K562 (cell line): ENCODE results near the gene ALOXE3. TPM values are rescaled to one million over a fixed set of nuclear protein-coding genes. Genes with fewer than 3 reads are reported as not detected.
A peak's percentile ranks its signal among the peaks of the same experiment; 100 is the strongest.

Experiments used
- ARID4B ChIP-seq: sonication (generic); formaldehyde crosslinking; IDR thresholded peaks from 2 replicates; pipeline ENCODE4 v1.8.0; 2022; ENCODE audit warnings: mild to moderate bottlenecking, missing genetic modification reagents
- BCOR ChIP-seq: fragments of 450-650 bp; IDR thresholded peaks from 2 replicates; pipeline ENCODE4 v1.6.1; 2016
- BRCA1 ChIP-seq, 2 experiments: fragments of 450-650 bp in 1 of 2; sonication (generic) in 1 of 2; formaldehyde crosslinking in 1 of 2; IDR thresholded peaks; 2 replicates each; pipeline versions ENCODE4 v1.5.0 to v1.6.1; 2017 to 2020; ENCODE audit warnings: mild to moderate bottlenecking in 1 of 2, missing genetic modification reagents in 1 of 2
- HDAC2 ChIP-seq: fragments of 450-650 bp; IDR thresholded peaks from 2 replicates; pipeline ENCODE4 v1.6.1; 2016; ENCODE audit warnings: mild to moderate bottlenecking
- LCOR ChIP-seq: sonication (generic); formaldehyde crosslinking; IDR thresholded peaks from 2 replicates; pipeline ENCODE4 v1.8.0; 2022; ENCODE audit warnings: mild to moderate bottlenecking, missing genetic modification reagents
- MAX ChIP-seq: sonication (generic); formaldehyde crosslinking; IDR thresholded peaks from 2 replicates; pipeline ENCODE4 v1.9.0; 2022; ENCODE audit warnings: mild to moderate bottlenecking, missing genetic modification reagents
- MYBL2 ChIP-seq, 2 experiments: fragments of 450-650 bp in 1 of 2; sonication (generic) in 1 of 2; formaldehyde crosslinking in 1 of 2; IDR thresholded peaks; 2 replicates each; pipeline versions ENCODE4 v1.6.1 to v1.8.1; 2017 to 2022; ENCODE audit warnings: borderline replicate concordance in 1 of 2, inconsistent platforms in 1 of 2, low read depth in 1 of 2, mild to moderate bottlenecking in 1 of 2, missing genetic modification reagents in 1 of 2, moderate library complexity in 1 of 2
- NR1H2 ChIP-seq: sonication (generic); formaldehyde crosslinking; IDR thresholded peaks from 2 replicates; pipeline ENCODE4 v1.4.0; 2020; ENCODE audit warnings: mild to moderate bottlenecking, missing genetic modification reagents
- PCBP2 ChIP-seq: fragments of 200-400 bp; formaldehyde crosslinking; IDR thresholded peaks from 2 replicates; pipeline ENCODE4 v1.6.1; 2018; ENCODE audit warnings: low read length, low read depth, mild to moderate bottlenecking, moderate library complexity; ENCODE audit not compliant: poor library complexity, severe bottlenecking
- POLR3G ChIP-seq: IDR thresholded peaks from 2 replicates; pipeline ENCODE4 v1.6.1; 2011; ENCODE audit not compliant: insufficient read length, insufficient replicate concordance; ENCODE audit errors: extremely low read depth
- TAF7 ChIP-seq: fragments of 450-650 bp; IDR thresholded peaks from 2 replicates; pipeline ENCODE4 v1.6.1; 2016; ENCODE audit warnings: missing genetic modification characterization, missing compliant biosample characterization
- TAL1 ChIP-seq: fragments of 450-650 bp; IDR thresholded peaks from 2 replicates; pipeline ENCODE4 v1.6.1; 2016; ENCODE audit warnings: mild to moderate bottlenecking
- ZBED1 ChIP-seq: IDR thresholded peaks from 2 replicates; pipeline ENCODE4 v1.6.1; 2014
- ZNF408 ChIP-seq: fragments of 250-450 bp; sonication (Bioruptor Pico); IDR thresholded peaks from 2 replicates; pipeline ENCODE4 v1.4.0; 2020; ENCODE audit warnings: low read depth, mild to moderate bottlenecking, moderate library complexity
- ZNF511 ChIP-seq: sonication (generic); formaldehyde crosslinking; IDR thresholded peaks from 2 replicates; pipeline ENCODE4 v1.8.0; 2022; ENCODE audit warnings: mild to moderate bottlenecking, missing genetic modification reagents
- ZNF639 ChIP-seq, 2 experiments: fragments of 200-800 bp in 1 of 2; sonication (Bioruptor generic) in 1 of 2; sonication (generic) in 1 of 2; formaldehyde crosslinking in 1 of 2; IDR thresholded peaks in 1 of 2; conservative IDR thresholded peaks in 1 of 2; 2 replicates each; pipeline versions ENCODE4 v1.5.0 to v1.6.1; 2016 to 2020; ENCODE audit warnings: missing compliant biosample characterization in 1 of 2, missing genetic modification characterization in 1 of 2, missing genetic modification reagents in 1 of 2
- polyA plus RNA-seq, 8 experiments: library from polyadenylated mRNA; depleted of rRNA in 4 of 8; stranded (reverse) in 5 of 8; unstranded in 3 of 8; fragments of >200 nt; fragmentation: Nextera tagmentation in 2 of 8; fragmentation: Illumina TruSeq in 1 of 8; extraction: Ambion mirVana in 2 of 8; extraction: Trizol in 1 of 8; gene quantifications; 2 replicates each; pipeline versions ENCODE4 v1.2.1 to v1.2.3, GENCODE V29; 2011 to 2014; ENCODE audit warnings: inconsistent platforms in 1 of 8, missing spikeins in 1 of 8
- total RNA-seq, 7 experiments: library from RNA; depleted of rRNA in 6 of 7; stranded (reverse); fragments of >200 nt in 6 of 7; fragmentation: Illumina TruSeq in 2 of 7; extraction: Trizol in 2 of 7; gene quantifications; 2 replicates each; pipeline versions ENCODE4 v1.2.1 to v1.2.3, GENCODE V29; 2011 to 2021; ENCODE audit warnings: low replicate concordance in 1 of 7
- TF ChIP-seq, protein P1 (sequence below): sonication (generic); formaldehyde crosslinking; IDR thresholded peaks from 2 replicates; pipeline ENCODE4 v1.8.1; 2023; ENCODE audit warnings: mild to moderate bottlenecking, missing genetic modification reagents
- TF ChIP-seq, protein P2 (sequence below): fragments of 450-650 bp; IDR thresholded peaks from 2 replicates; pipeline ENCODE4 v1.6.1; 2018; ENCODE audit warnings: mild to moderate bottlenecking, low read depth; ENCODE audit not compliant: partially characterized antibody

The ALOXE3 gene
- total and polyA plus RNA-seq, 9 of the 15 experiments (the other 6 are each of a cell fraction or from before 2014, with no cell fraction given) = 0.04 TPM; not detected in 8

GRCh38 chr17:8151120-8151640 is 32.9 kb upstream of the ALOXE3 start (continued):
- TF ChIP-seq BRCA1 (IDR thresholded peaks at IDR 0.05) (no peak), BRCA1 (CRISPR knock-in tag; IDR thresholded peaks at IDR 0.05) (no peak), ZNF639 (CRISPR knock-in tag; conservative IDR thresholded peaks at IDR 0.05 in 1 of 2, IDR thresholded peaks at IDR 0.05 in 1 of 2) (no peak), ZNF511 (no peak), NR1H2 (no peak), MYBL2 (IDR thresholded peaks at IDR 0.05; ENCODE audit: low read depth) (no peak), MYBL2 (CRISPR knock-in tag; IDR thresholded peaks at IDR 0.05; ENCODE audit: borderline replicate concordance) (no peak), TAF7 (tag) (no peak), MAX (CRISPR knock-in tag) (peak; percentile 95), POLR3G (no peak), HDAC2 (no peak), TAL1 (no peak), LCOR (CRISPR knock-in tag) (0 out of 2 replicates have a peak, but pooled peaks have one; percentile 20), PCBP2 (no peak), ZNF408 (CRISPR knock-in tag) (no peak), BCOR (no peak), ZBED1 (no peak), ARID4B (CRISPR knock-in tag) (peak; percentile 90)
- TF ChIP-seq, protein P1, sequence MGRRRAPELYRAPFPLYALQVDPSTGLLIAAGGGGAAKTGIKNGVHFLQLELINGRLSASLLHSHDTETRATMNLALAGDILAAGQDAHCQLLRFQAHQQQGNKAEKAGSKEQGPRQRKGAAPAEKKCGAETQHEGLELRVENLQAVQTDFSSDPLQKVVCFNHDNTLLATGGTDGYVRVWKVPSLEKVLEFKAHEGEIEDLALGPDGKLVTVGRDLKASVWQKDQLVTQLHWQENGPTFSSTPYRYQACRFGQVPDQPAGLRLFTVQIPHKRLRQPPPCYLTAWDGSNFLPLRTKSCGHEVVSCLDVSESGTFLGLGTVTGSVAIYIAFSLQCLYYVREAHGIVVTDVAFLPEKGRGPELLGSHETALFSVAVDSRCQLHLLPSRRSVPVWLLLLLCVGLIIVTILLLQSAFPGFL (CRISPR knock-in tag) = no peak
- TF ChIP-seq, protein P2, sequence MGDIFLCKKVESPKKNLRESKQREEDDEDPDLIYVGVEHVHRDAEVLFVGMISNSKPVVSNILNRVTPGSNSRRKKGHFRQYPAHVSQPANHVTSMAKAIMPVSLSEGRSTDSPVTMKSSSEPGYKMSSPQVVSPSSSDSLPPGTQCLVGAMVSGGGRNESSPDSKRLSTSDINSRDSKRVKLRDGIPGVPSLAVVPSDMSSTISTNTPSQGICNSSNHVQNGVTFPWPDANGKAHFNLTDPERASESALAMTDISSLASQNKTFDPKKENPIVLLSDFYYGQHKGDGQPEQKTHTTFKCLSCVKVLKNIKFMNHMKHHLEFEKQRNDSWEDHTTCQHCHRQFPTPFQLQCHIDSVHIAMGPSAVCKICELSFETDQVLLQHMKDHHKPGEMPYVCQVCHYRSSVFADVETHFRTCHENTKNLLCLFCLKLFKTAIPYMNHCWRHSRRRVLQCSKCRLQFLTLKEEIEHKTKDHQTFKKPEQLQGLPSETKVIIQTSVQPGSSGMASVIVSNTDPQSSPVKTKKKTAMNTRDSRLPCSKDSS = no peak
